SK-N-DZ (cell line): ENCODE data around the gene CLK3.
"Not testable (repeated sequence)": the region's sequence is repeated elsewhere in the genome, so short reads cannot be mapped to it uniquely, and the experiment has no call there.

Experiments
- DNase-seq: peaks from one replicate; pipeline ENCODE4 v3.0.0-alpha.2; 2015; ENCODE audit warnings: low spot score

The CLK3 gene

DNA sequence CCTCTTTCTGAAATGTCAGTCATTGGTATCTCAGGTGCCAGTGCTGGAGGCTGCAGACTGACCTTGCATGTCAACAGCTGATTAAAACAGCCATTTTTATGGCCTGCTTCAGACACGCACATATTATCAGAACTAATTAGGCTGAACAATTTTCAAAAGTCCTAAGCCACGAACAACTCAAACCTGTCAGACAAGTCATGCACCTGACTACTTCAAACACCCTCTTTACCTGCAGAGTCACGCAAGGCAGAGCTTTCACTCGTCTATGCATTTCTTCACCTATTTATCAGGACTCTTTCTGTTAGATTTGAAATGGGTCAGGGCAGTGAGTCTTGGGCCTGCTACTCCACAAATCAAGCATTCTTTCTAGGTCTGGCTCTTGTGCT, 26.7 kb downstream of the CLK3 start:
- DNase-seq: no peak

DNA sequence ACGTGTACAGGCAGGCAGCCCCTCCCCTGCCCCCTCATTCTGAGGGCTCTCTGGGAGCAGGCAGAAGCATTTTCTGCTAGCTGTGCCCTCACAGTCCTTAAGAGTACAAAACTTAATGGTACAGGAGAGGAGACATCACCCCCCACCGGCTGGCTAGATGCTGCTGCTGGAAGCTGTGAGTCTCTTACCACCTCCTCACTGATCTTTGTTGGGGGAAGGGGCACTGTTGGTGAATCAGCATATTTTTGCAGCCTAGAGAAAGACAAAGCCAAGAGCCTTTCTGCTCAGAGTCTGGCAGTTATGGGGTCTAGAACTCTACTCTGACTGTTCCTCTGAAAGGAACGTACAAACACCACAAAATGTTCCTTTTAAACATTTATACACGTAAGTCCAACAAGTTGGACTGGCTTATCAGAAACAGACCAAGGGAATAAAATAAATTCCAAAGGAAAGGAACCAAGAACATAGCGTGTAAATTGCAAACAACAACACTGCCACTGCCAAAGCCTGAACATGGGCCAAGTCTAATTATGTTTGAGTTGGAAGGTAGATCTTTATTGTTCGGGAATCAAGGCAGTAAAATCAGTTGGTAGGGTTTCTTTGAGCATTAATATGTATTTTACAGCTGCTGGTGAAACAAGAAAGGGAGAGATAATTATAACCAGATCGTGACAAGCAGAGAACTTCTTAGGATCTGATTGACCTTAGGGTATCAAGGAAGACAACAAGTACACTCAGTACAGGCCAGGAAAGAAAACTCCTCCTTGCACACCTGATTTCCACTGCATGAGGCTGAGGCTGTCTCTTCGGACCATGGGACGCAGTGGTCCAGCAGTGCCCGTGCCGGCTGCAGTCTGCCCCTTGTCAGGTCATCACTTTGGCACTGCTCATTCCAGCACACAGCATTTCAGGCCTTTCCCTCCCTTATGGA, 27.4 kb downstream of the CLK3 start:
- DNase-seq: no peak

DNA sequence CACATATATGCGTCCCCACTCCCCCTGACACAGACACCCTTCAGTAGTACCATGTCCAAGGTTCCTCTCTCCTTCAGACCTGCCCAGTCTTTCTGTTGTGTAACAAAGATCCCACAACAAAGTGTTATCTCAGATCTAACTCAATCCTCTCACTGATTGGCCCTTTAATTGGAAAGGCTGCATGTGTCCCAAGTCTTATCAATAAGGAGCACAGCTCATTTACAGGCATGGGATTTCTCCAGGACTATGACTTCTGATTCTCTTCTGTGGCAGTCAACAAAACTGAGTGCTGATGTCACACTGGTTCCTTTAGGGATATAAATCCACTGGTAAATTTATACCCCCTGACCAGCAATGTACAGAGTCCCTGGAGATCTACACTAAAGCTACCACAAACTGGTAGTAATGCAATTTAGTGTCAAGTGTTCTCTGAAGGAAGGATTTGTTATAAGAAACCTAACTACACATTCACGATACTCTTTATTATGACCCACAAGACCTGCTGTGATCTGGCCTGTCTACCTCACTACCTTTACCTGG, 28.1 kb downstream of the CLK3 start:
- no peak for DNase-seq

DNA sequence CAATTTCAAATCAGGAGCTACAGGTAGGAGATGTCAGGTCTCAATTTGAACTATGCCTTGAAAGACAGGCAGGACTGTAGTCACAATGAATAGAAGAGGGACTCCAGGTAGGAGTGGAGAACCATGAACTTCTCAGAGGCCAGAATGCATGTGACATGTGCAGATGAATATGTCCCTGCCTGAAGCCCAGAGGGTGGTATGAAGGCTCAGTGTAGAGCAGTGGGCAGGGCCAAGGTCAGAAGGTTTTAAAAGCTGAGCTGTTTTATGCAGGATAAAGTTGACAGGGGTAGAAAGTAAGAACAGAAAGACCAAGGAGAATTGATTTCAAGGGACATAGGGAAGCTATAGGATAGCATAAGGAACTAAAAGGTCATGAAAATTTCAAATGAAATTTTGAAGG, 30.8 kb downstream of the CLK3 start:
- DNase-seq: no peak

DNA sequence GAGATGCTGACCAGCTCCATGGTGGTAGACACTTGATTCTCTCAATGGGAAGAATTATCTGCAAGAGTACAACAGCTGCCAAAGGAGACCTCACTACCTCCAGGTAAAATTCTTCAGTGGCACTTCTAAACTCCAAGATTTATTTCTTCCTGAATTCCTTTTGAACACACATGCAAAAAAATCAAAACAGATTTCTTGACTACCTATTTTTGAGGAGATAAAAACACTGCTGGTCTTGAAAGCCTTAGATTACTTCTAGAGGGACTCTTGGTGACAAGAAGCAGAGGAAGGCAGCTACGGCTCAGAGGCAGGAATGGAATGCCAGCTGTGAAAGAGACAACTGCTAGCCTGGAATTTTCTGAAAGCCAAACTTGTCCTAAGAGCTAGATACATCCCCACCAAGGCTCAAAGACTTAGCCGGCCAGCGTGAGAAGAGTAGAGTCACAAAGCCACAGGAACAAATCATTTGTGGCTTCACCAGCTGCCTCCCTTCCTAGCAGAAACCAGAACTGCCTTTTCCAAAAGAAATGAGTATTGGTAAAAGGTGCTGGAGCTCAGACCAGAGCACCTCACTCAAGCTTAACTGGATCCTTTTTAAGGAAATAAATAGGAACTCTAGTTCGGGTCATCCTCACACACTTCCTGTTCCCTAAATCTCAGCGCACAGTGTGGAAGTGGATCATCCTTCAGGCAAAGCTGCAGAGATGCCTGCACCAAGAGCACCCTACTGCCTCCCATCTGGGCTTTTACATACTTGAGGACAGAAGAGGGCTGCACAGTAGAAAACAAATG, 32.6 kb downstream of the CLK3 start:
- no peak for DNase-seq

DNA sequence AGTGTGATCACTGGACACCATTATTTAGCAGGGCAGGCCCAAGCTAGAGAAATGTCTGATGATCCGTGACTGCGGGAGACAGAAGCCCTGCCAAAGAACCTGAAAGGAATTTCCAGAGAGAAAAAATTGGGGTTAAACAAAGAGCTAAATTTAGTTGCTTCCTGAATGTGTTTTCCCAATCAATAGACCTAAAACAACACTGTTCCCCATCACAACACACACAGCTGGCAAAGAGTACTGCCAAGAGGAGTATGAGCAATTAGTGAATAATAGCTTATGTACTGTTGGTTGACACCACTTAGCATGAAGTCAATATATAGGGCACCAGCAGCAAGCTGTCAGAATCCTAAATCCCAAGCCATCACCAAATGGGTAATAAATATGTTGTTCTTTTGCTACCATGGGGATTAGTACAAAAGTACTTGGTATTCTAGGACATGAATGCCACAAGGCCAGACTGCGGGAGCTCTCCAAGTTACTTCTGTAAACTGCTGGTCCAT, 35.7 kb downstream of the CLK3 start:
- no peak for DNase-seq

DNA sequence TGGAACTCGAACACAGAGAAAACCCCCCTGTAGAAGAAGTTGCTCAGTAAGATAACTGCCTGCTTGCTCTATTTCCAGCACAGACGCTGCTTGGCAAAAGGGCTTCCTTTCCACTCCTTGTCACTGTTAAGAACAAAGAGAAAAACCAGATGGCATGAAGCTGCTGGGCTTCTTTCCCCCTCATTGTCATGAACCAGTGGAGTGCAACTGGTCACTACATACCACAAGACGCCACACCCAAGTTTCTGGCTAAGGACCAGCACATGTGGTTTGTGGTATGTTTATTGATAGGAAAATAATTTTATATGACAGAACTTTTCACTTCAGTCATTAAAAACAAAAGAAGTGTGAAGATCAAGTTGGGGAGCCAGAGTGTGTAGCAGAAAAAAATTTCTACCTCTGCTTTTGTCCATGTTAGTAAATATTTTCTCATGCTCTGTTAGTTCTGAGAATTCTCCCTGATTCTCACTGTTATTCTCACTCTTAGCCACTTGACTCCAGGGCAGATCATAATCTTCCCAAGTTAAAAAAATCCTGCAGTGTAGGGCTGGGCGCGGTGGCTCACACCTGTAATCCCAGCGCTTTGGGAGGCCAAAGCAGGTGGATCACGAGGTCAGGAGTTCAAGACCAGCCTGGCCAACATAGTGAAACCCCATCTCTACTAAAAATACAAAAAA, 37.9 kb downstream of the CLK3 start:
- DNase-seq: peak; percentile 54

DNA sequence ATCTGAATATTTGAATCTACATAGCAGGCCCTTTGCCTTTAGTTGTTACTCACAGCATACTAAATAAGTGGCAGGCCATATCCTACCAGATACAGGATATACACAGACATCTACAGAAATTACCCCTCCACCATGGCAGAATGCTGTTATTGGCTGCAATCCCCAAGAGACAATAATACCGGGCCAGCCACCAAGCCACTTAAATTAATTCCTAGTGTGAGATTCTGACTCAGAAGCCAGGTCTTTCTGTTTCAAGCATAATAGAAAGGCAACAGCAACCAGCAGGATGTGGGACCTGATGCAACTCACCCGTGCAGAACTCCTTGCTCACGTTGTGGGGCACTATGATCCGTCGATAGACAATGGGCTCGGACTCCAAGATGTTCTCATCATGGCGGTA, 39.8 kb downstream of the CLK3 start:
- peak; percentile 55 for DNase-seq

DNA sequence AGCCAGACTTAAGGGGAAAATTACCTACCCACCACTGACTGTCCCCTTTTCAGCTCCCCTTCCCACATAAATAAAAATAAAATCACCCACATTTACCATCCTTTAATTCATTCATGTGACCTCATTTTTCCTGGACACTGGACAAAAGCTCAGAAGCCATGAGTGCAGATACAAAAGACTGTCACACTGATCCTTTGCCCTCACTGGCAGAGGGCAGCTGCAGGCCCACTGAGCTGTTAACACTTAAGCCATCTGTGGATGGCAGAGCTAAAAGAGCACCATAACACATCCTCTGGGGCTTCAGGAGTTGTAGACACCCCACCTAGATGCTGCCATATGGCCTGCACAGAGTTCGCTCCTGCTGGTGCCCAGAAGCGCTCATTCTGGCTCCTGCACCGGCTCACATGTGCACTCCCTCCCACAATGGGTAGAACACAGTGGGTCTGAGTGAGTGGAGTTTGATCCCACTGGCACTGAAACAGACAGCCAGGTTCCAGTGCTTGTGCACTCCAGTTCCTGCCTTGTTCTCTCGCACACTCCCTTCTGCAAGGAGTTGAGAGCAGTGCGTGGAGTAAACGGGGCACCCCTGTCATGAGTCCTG, 41.4 kb downstream of the CLK3 start:
- no peak for DNase-seq

DNA sequence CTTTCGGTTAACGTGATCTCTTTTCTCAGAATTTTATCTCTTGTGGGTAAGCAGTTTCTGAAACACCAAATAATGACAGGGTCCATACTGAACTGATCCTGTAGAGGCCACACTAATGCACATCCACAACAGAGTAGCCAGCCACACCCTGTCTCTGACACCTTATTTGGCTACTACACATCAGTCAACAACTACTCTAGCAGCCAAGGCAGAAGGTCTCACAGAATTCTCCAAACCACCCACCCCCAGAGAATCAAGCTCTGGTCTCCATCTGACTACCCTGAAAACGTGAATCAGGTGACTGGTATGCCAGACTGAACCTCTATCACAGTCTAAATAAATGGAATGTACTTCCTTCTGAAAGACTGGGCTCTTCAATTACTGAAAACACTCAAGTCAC, 42.2 kb downstream of the CLK3 start:
- no peak for DNase-seq

DNA sequence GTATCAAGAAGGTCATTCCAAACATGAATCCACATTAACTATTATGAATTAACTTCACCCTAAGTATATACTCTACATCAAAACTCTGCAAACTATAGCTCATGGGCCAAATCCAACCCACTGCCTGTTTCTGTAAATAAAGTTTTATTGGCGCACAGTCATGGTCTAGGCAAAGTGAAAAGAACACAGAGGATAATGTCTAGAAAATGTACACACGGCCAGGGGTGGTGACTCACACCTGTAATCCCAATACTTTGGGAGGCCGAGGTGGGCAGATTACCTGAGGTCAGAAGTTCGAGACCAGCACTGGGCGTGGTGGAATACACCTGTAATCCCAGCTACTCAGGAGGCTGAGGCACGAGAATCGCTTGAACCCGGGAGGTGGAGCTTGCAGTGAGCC, 45.6 kb downstream of the CLK3 start:
- not testable (repeated sequence) for DNase-seq

DNA sequence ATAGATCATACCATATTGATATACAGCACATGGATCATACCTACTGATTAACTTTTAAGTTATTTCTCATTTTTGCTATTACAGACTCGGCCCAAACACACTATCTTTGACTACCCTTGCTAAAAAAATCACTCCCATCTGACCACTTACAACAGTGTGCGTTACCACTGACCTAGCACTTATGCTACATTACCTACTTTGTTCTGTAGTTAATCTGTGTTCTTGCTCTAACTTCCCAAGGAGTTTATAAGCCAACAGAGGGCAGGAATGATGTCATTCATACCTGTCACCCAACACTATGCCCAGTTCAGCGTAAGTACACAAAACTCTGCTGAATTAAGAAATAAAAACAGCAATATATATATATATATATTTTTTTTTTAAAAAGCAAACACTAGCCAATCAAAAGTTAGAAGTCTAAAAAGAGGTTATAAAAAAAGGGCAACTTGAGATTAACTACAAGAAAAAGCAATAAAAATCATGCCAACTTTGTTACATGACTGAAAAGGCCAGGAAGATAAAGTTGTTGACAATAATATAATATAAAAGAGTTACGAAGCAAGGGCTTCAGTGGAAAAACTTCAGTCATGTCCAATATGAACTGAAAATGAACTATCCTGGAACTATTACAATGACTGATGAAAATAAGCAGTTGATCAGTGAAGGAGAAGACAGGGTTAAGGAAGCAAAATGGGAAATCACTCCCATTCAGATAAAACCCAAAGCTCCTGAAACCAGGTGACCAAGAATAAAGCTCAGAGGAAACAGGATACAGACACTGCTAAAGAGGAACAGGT, 46.6 kb downstream of the CLK3 start:
- no peak for DNase-seq

DNA sequence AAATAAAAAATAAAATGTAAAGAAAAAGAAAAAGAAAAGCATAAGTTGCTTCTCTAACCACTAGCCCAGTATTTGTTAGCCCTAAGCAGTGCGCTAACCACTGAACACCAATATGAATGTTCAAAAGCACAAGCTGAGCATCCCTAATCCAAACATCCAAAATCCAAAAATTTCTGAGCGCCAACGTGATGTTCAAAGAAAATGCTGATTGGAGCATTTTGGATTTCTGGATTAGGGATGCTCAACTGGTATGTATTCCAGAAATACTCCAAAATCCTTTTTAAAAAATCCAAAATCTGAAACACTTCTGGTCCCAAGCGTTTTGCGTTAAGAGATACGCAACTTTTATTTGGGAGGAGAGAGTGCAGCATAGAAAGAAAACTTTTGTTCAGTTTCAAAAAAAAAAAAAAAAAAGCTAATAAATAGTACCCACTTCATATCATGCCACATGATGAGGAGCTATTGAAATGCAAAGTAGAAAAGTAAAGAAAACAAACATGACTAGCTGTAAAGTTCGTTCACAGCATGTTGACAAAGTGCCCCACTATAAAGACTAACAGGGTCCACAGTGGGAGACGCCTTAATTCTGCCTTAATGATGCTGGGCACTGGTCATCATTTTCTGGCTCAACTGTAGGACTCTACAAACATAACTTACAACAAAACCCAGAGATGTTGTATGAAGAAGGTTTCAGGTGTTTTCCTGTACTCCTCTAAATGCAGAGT, 47.8 kb downstream of the CLK3 start:
- DNase-seq: no peak

DNA sequence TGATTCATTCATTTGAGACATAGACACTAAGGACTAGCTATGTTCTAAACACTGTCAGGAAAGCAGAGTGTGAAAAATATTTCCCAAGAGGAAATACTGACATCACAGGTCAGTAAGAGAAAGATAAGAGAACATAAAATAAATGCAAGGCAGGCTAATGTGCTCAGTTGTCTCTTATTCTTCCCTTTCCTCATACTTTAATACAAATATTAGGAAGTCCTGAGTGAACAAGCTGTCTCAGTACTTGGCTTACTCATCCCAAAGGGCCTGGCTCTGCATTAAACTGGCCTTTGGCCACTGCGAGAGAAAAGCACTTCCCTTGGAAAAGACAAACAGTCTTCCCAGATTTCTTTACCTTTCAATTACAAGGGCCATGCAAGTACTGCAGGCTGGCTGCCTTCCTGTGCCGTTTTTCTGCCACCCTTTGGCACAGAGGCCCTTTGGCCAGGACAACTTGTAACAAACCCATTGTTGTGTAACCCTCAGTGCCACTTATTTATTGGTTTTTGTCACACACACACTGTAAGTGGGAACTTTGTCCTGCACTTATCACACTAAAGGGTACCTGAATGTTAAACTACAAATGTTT, 48.5 kb downstream of the CLK3 start:
- DNase-seq: no peak

DNA sequence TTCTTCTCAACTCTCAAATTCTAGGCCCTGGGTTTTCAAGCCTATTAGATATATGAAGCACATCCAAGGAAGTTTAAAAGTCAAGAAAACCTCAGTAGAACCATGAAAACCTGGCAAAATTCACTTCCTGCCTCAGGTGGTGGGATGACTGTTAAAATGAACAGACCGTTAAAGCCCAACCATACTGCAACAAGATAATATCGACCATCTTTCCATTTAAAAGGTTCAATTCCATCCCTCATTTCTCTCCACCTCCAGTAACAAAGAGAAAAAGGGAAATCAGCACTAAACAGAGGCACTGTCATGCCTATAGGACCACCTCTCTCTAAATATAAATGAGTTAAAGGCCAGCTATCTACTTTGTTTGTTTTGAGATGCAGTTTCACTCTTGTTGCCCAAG, 49.0 kb downstream of the CLK3 start:
- no peak for DNase-seq

DNA sequence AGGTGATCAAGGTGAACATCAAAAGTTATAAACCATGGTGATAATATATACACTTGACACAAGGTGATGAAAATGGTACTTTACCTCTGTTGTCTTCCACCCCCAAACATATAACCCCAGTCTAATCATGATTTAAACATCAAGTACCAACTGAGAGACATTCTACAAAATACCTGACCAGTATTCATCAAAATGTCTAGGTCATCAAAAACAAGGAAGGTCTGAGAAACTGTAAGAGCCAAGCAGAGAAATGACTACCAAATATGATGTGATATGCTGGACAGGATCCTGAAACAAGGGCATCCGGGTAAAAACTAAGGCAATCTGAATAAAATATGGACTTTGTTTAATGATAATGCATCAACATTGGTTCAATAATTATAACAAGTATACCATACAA, 52.3 kb downstream of the CLK3 start:
- no peak for DNase-seq

DNA sequence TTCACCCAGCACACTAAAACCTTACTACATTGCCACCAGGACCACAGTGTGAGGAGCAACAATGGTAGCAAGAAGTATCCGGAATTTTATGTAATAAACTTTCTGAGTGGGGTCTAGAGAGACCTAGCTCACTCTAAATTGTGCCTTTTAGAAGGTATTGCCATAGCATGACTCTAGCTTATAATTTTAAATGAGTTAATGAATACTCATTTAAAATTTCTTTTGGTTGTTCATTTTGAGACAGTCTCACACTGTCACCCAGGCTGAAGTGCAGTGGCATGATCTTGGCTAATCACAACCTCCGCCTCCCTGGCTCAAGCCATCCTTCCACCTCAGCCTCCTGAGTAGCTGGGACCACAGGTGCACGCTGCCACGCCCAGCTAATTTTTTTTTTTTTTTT, 54.0 kb downstream of the CLK3 start:
- no peak for DNase-seq

DNA sequence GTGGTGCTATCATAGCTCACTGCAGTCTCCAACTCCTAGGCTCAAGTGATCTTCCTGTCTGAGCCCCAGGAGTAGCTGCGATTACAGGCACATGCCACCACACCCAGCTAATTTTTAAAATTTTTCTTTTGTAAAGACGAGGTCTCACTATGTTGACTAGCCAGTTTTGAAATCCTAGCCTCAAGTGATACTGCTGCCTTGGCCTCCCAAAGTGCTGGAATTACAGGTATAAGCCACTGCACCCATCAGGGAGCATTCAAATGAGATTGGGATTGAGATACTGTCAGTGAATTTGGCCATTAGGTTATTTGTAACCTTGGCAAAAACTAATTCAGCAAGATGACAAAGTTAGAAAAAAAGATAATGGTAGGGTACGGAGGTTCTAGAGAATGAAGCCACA, 58.5 kb downstream of the CLK3 start:
- no peak for DNase-seq

DNA sequence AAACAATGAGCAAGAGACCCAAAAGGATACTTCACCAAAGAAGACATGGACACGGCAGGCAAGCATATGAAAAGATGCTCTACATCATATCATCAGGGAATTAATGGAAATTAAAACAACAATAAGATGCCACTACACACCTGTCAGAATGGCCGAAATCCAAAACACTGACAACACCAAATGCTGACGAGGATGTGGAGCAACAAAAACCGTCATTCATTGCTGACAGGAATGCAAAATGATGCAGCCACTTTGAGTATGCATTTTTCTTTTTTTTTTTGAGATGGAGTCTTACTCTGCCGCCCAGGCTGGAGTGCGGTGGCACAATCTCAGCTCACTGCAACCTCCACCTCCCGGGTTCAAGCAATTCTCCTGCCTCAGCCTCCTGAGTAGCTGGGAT, 61.2 kb downstream of the CLK3 start:
- no peak for DNase-seq
